Upper lobe of right lung (tissue), 1 donor: ENCODE results near the gene STARD9. TPM values are rescaled to one million over a fixed set of nuclear protein-coding genes. Genes with fewer than 3 reads are reported as not detected.
"Not testable (repeated sequence)": the region's sequence is repeated elsewhere in the genome, so short reads cannot be mapped to it uniquely, and the experiment has no call there.

Experiments used
- ATAC-seq: fragments of 200-7000 bp; cut with Tn5 transposase; one replicate; pipeline ENCODE4 v1.9.1; 2020; ENCODE audit warnings: mild to moderate bottlenecking, moderate library complexity
- DNase-seq: peaks from one replicate; pipeline ENCODE4 v3.0.0-alpha.2; 2020
- H3K27ac ChIP-seq: fragments of 200-600 bp; one replicate; pipeline ENCODE4 v1.8.0; 2022
- H3K27me3 ChIP-seq: fragments of 200-600 bp; one replicate; pipeline ENCODE4 v1.8.0; 2022; ENCODE audit warnings: mild to moderate bottlenecking
- H3K36me3 ChIP-seq: fragments of 200-600 bp; one replicate; pipeline ENCODE4 v1.8.0; 2022
- H3K4me1 ChIP-seq: fragments of 200-600 bp; one replicate; pipeline ENCODE4 v1.8.0; 2022
- H3K4me3 ChIP-seq: fragments of 200-600 bp; one replicate; pipeline ENCODE4 v1.8.0; 2022; ENCODE audit warnings: mild to moderate bottlenecking
- H3K9me3 ChIP-seq: fragments of 200-600 bp; one replicate; pipeline ENCODE4 v1.8.0; 2022
- intact Hi-C: fragments of 100-400 bp; cut with DNase I; formaldehyde crosslinking; loops from one replicate; pipeline ENCODE4 v1.11.0; 2022
- total RNA-seq: library from RNA; stranded (reverse); fragmentation: NEBNext Ultra II Directional; extraction: Animal tissue kit (Norgen Biotek cat#: 25700); gene quantifications from one replicate; pipeline ENCODE4 v1.2.1, GENCODE V29; 2021
- TF ChIP-seq, protein P1 (sequence below): fragments of 200-600 bp; IDR thresholded peaks from one replicate; pipeline ENCODE4 v1.8.0; 2022; ENCODE audit warnings: antibody characterized with exemption
- donor health status: DM: no; HTN: yes; CAD: no; lungs with severe emphysema.

STARD9 gene
- total RNA-seq, 1 donor from 2014 or later: 15.4 TPM

DNA sequence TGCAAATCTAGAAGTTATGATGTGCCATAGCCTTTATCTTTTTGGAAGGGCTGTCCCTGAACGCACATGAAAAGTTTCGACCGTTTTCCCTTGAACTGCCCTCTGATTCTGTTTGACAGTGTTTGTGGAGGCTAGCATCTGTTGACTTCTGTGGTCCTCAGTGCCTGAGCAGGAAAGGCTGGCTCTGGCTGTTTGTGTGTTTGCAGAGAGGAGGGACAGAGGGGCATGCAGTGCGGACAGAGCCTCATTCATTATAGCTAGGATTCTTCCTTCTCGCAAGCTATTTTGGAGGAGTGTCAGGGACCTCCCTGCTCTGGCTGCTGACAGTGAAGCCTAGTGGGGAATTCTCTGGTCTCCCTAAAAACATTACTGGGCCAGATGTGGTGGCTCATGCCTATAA is 97.0 kb downstream of the STARD9 start:
- DNase-seq (no peak), ATAC-seq (no peak)
- TF ChIP-seq, protein P1, sequence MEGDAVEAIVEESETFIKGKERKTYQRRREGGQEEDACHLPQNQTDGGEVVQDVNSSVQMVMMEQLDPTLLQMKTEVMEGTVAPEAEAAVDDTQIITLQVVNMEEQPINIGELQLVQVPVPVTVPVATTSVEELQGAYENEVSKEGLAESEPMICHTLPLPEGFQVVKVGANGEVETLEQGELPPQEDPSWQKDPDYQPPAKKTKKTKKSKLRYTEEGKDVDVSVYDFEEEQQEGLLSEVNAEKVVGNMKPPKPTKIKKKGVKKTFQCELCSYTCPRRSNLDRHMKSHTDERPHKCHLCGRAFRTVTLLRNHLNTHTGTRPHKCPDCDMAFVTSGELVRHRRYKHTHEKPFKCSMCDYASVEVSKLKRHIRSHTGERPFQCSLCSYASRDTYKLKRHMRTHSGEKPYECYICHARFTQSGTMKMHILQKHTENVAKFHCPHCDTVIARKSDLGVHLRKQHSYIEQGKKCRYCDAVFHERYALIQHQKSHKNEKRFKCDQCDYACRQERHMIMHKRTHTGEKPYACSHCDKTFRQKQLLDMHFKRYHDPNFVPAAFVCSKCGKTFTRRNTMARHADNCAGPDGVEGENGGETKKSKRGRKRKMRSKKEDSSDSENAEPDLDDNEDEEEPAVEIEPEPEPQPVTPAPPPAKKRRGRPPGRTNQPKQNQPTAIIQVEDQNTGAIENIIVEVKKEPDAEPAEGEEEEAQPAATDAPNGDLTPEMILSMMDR: no peak
- no peaks in the 10 kb centered on the region for H3K27me3 ChIP-seq
- no peak overlapping the region for H3K4me3 ChIP-seq
- H3K9me3 ChIP-seq: no peaks in the 10 kb centered on the region
- H3K4me1 ChIP-seq: no peaks in the 10 kb centered on the region
- intact Hi-C loops: no loop called here
- peaks cover 38% of the 10 kb centered on the region for H3K36me3 ChIP-seq
- no peak overlapping the region for H3K27ac ChIP-seq

DNA sequence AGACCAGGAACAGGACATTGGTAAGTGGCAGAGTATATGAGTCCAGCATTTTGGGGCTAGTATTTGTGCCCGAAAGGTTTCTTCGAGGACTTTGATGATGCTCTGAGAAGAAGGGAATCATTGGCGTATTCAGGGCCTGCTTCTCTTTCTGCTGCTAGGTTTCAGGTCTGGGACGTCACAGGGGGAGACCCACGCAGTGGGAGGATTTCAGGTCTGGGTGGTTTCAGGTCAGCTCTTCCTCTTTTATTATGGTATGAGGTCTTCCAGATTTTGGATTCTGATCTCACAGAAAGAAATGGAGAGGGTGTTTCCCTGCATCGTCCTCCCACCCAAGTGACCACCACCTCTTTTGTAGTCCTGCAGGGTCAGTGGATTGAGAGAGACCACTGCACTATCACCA is 99.1 kb downstream of the STARD9 start:
- TF ChIP-seq, protein P1: no peak
- Histone ChIP-seq H3K9me3 (no peaks in the 10 kb centered on the region), H3K4me3 (no peak overlapping the region), H3K27ac (no peak overlapping the region), H3K4me1 (no peaks in the 10 kb centered on the region), H3K27me3 (no peaks in the 10 kb centered on the region), H3K36me3 (peaks cover 38% of the 10 kb centered on the region)
- intact Hi-C loops: no loop called here
- DNase-seq (no peak), ATAC-seq (no peak)

DNA sequence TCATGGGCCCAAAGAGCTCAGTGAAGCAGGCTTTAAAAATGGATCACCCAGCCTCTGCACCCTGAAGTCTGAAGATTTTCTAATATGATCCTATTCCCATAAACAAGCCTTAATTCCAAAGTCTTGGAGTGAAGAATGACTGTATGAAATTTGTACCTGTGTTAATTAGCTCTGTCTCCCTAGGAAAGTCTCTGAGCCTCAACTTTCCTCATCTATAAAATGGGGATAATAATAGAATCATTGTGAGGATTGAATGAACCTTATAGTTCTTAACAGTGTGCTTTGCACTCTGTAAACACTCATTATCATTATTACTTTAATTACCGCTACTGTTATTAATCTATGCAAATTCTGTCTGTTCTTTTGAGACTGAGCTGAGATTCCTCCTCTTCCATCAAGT is 99.6 kb downstream of the STARD9 start:
- no peaks in the 10 kb centered on the region for H3K4me1 ChIP-seq
- DNase-seq (no peak), ATAC-seq (no peak)
- H3K36me3 ChIP-seq: peaks cover 35% of the 10 kb centered on the region
- H3K4me3 ChIP-seq: no peak overlapping the region
- TF ChIP-seq, protein P1: no peak
- H3K27me3 ChIP-seq: no peaks in the 10 kb centered on the region
- H3K27ac ChIP-seq: no peak overlapping the region
- no peaks in the 10 kb centered on the region for H3K9me3 ChIP-seq
- intact Hi-C loops: no loop called here

DNA sequence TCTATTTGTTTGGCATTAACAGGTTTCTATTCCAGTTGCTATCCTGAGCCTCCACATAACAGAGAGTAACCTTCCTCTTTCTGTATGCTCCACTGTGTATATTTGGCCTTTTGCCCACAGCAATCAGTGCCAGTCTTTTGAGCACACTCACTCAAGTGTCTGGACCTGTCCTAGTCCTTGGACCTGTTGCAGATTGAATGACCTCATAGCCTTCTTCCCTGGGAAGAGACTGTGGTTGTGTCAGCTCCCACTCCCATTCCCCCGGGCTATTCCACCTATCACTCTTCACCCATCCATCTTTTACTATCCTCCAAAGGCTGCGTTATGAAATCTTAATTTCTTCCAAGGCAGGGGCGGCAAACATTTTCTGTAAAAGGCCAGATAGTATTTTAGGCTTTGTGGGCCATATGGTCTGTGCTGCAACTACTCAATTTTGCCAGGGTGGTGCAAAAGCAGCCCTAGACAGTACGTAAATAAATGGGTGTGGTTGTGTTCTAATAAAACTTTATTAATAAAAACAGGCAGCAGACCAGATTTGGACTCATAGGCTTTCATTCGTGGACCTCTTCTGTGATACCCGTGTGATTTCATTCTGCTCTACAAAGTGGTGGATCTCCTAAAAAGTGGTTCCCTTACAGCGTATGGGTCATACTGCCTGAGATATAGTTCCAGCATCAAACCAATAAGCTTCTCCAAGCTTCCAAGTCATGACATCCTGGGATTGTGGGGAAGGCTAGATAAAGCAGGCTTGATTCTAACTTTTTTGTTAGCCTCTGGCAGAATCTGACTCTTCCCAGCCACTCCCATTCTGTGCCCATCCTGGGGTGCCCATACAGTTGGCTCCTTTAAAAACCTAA is 104.1 kb downstream of the STARD9 start:
- DNase-seq: no peak
- intact Hi-C loops: no loop called here
- no peaks in the 10 kb centered on the region for H3K27me3 ChIP-seq
- H3K4me3 ChIP-seq: no peak overlapping the region
- H3K9me3 ChIP-seq: no peaks in the 10 kb centered on the region
- no peaks in the 10 kb centered on the region for H3K4me1 ChIP-seq
- TF ChIP-seq, protein P1: no peak
- H3K36me3 ChIP-seq: peaks cover 70% of the 10 kb centered on the region
- ATAC-seq: peak; percentile 24
- H3K27ac ChIP-seq: no peak overlapping the region

DNA sequence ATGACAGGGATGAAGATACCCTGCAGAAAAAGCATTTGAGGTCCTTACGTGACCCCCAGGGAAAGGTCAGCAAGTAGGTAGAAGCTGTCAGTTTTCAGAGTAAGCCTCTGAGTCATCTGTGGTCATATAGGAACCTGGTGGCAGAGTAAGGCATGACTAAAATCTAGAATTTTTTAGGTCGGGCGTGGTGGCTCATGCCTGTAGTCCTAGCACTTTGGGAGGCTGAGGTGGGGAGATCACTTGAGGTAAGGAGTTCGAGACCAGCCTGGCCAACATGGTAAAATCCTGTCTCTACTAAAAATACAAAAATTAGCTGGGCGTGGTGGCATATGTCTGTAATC is 104.7 kb downstream of the STARD9 start:
- H3K36me3 ChIP-seq: peaks cover 69% of the 10 kb centered on the region

DNA sequence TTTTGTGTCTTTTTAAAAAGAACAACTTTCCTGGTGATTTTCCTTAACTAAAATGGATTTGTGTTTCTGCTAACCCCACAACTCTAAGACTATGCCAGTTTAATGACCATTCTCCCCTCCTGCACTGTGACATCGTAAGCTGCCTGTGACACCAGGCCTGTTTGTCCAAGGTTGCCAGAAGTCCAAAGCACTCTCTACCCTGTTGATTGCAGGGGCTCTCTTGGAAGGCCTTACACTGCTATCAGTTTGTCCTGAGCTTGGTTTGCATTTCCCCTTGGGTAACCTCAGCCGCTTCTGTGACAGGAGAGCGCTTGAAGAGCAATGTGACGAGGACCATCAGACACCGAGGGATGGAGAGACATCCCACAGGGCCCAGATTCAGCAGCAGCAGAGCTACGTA is 105.7 kb downstream of the STARD9 start:
- H3K27ac ChIP-seq: no peak overlapping the region
- DNase-seq (peak; percentile 13), ATAC-seq (no peak)
- TF ChIP-seq, protein P1: no peak
- no peaks in the 10 kb centered on the region for H3K27me3 ChIP-seq
- no peak overlapping the region for H3K4me3 ChIP-seq
- intact Hi-C loops: no loop called here
- no peaks in the 10 kb centered on the region for H3K9me3 ChIP-seq
- peaks cover 69% of the 10 kb centered on the region for H3K36me3 ChIP-seq
- H3K4me1 ChIP-seq: no peaks in the 10 kb centered on the region

More for the DNA sequence above, 104.7 kb downstream of the STARD9 start:
- H3K4me1 ChIP-seq, H3K9me3 ChIP-seq, ATAC-seq, intact Hi-C loops, H3K27ac ChIP-seq, H3K27me3 ChIP-seq, DNase-seq, H3K4me3 ChIP-seq: not testable (repeated sequence)
